Activated naive CD8-positive, alpha-beta T cell treated with anti-CD3 and anti-CD28 coated beads, Interleukin-2, amount 50 U/mL, for 24 hours (primary cell): ENCODE results near the gene SLC6A5.

Source experiments
- ATAC-seq: fragments of 150-1000 bp; cut with Tn5 transposase; one replicate; pipeline ENCODE4 v1.10.0; 2021
- DNase-seq: peaks from one replicate; pipeline ENCODE4 v3.0.0; 2021
- H3K27ac Mint-ChIP-seq: one replicate; pipeline ENCODE4 v1.8.0; 2021; ENCODE audit warnings: mild to moderate bottlenecking, mixed read lengths
- H3K27me3 Mint-ChIP-seq: one replicate; pipeline ENCODE4 v1.8.0; 2021; ENCODE audit warnings: mixed read lengths
- H3K36me3 Mint-ChIP-seq: one replicate; pipeline ENCODE4 v1.8.0; 2021; ENCODE audit warnings: low read depth, mixed read lengths
- H3K4me1 Mint-ChIP-seq: one replicate; pipeline ENCODE4 v1.8.0; 2021; ENCODE audit warnings: mixed read lengths
- H3K4me3 Mint-ChIP-seq: one replicate; pipeline ENCODE4 v1.8.0; 2021; ENCODE audit warnings: mild to moderate bottlenecking, moderate library complexity, mixed read lengths
- H3K9me3 Mint-ChIP-seq: one replicate; pipeline ENCODE4 v1.8.0; 2021; ENCODE audit warnings: mixed read lengths

The SLC6A5 gene

GRCh38 chr11:20623252-20623651 lies 23.8 kb downstream of the SLC6A5 start:
- Mint-ChIP-seq H3K4me3 (no peak overlapping the region), H3K9me3 (no peaks in the 10 kb centered on the region), H3K27me3 (peaks cover 11% of the 10 kb centered on the region), H3K27ac (no peak overlapping the region), H3K4me1 (no peaks in the 10 kb centered on the region), H3K36me3 (no peaks in the 10 kb centered on the region)
- ATAC-seq (no peak), DNase-seq (no peak)

- DNase-seq = no peak
- Mint-ChIP-seq H3K27ac (no peak overlapping the region), H3K36me3 (no peaks in the 10 kb centered on the region), H3K4me3 (no peak overlapping the region), H3K9me3 (no peaks in the 10 kb centered on the region), H3K4me1 (no peaks in the 10 kb centered on the region), H3K27me3 (peaks cover 11% of the 10 kb centered on the region)
- ATAC-seq = no peak
Measured at GRCh38 chr11:20626279-20626678, 26.9 kb downstream of the SLC6A5 start.

GRCh38 chr11:20627026-20627425 lies 27.6 kb downstream of the SLC6A5 start:
- Mint-ChIP-seq H3K36me3 (no peaks in the 10 kb centered on the region), H3K4me3 (no peak overlapping the region), H3K27me3 (peaks cover 11% of the 10 kb centered on the region), H3K4me1 (no peaks in the 10 kb centered on the region), H3K27ac (no peak overlapping the region), H3K9me3 (no peaks in the 10 kb centered on the region)
- DNase-seq (no peak), ATAC-seq (no peak)

- H3K36me3 Mint-ChIP-seq = no peaks in the 10 kb centered on the region
- no peaks in the 10 kb centered on the region for H3K9me3 Mint-ChIP-seq
- H3K4me1 Mint-ChIP-seq = no peaks in the 10 kb centered on the region
- ATAC-seq (no peak), DNase-seq (no peak)
- H3K4me3 Mint-ChIP-seq = no peak overlapping the region
- H3K27me3 Mint-ChIP-seq = peaks cover 11% of the 10 kb centered on the region
- H3K27ac Mint-ChIP-seq = no peak overlapping the region
Measured at GRCh38 chr11:20627701-20628100, 28.3 kb downstream of the SLC6A5 start.

- Mint-ChIP-seq H3K4me3 (no peak overlapping the region), H3K27ac (no peak overlapping the region), H3K9me3 (no peaks in the 10 kb centered on the region), H3K36me3 (no peaks in the 10 kb centered on the region), H3K4me1 (no peaks in the 10 kb centered on the region), H3K27me3 (peaks cover 4% of the 10 kb centered on the region)
- no peak for ATAC-seq
- no peak for DNase-seq
Measured at GRCh38 chr11:20631519-20632168, 32.2 kb downstream of the SLC6A5 start.

GRCh38 chr11:20632169-20632532 lies 32.7 kb downstream of the SLC6A5 start:
- ATAC-seq = no peak
- Mint-ChIP-seq H3K27ac (no peak overlapping the region), H3K4me3 (no peak overlapping the region), H3K27me3 (peaks cover 4% of the 10 kb centered on the region), H3K36me3 (no peaks in the 10 kb centered on the region), H3K4me1 (no peaks in the 10 kb centered on the region), H3K9me3 (no peaks in the 10 kb centered on the region)
- DNase-seq = no peak

- no peak overlapping the region for H3K4me3 Mint-ChIP-seq
- no peaks in the 10 kb centered on the region for H3K9me3 Mint-ChIP-seq
- no peak for ATAC-seq
- H3K36me3 Mint-ChIP-seq = no peaks in the 10 kb centered on the region
- no peaks in the 10 kb centered on the region for H3K4me1 Mint-ChIP-seq
- H3K27me3 Mint-ChIP-seq = peaks cover 7% of the 10 kb centered on the region
- H3K27ac Mint-ChIP-seq = no peak overlapping the region
- no peak for DNase-seq
Measured at GRCh38 chr11:20634044-20634443, 34.6 kb downstream of the SLC6A5 start.

- no peak overlapping the region for H3K4me3 Mint-ChIP-seq
- H3K36me3 Mint-ChIP-seq = no peaks in the 10 kb centered on the region
- DNase-seq (no peak), ATAC-seq (no peak)
- H3K27ac Mint-ChIP-seq = no peak overlapping the region
- H3K4me1 Mint-ChIP-seq = no peaks in the 10 kb centered on the region
- H3K9me3 Mint-ChIP-seq = no peaks in the 10 kb centered on the region
- H3K27me3 Mint-ChIP-seq = peaks cover 7% of the 10 kb centered on the region
Measured at GRCh38 chr11:20634781-20635180, 35.4 kb downstream of the SLC6A5 start.

GRCh38 chr11:20638074-20638473 lies 38.7 kb downstream of the SLC6A5 start:
- Mint-ChIP-seq H3K4me3 (no peak overlapping the region), H3K27ac (no peak overlapping the region), H3K36me3 (no peaks in the 10 kb centered on the region), H3K4me1 (no peaks in the 10 kb centered on the region), H3K27me3 (peaks cover 10% of the 10 kb centered on the region), H3K9me3 (no peaks in the 10 kb centered on the region)
- no peak for DNase-seq
- ATAC-seq = no peak

- H3K27me3 Mint-ChIP-seq = peaks cover 10% of the 10 kb centered on the region
Measured at GRCh38 chr11:20639688-20640087, 40.3 kb downstream of the SLC6A5 start.

GRCh38 chr11:20640401-20640800 lies 41.0 kb downstream of the SLC6A5 start:
- Mint-ChIP-seq H3K9me3 (no peaks in the 10 kb centered on the region), H3K4me3 (no peak overlapping the region), H3K4me1 (no peaks in the 10 kb centered on the region), H3K36me3 (no peaks in the 10 kb centered on the region), H3K27me3 (peaks cover 11% of the 10 kb centered on the region), H3K27ac (no peak overlapping the region)
- ATAC-seq (no peak), DNase-seq (no peak)

More at GRCh38 chr11:20639688-20640087, 40.3 kb downstream of the SLC6A5 start:
- Mint-ChIP-seq H3K9me3 (no peaks in the 10 kb centered on the region), H3K27ac (no peak overlapping the region), H3K4me3 (no peak overlapping the region), H3K36me3 (no peaks in the 10 kb centered on the region), H3K4me1 (no peaks in the 10 kb centered on the region)
- DNase-seq (no peak), ATAC-seq (no peak)

- no peak for ATAC-seq
- no peak for DNase-seq
- H3K9me3 Mint-ChIP-seq = no peaks in the 10 kb centered on the region
- no peak overlapping the region for H3K27ac Mint-ChIP-seq
- no peaks in the 10 kb centered on the region for H3K36me3 Mint-ChIP-seq
- H3K4me1 Mint-ChIP-seq = no peaks in the 10 kb centered on the region
- H3K27me3 Mint-ChIP-seq = peaks cover 12% of the 10 kb centered on the region
- H3K4me3 Mint-ChIP-seq = no peak overlapping the region
Measured at GRCh38 chr11:20644360-20644759, 45.0 kb downstream of the SLC6A5 start.

GRCh38 chr11:20647976-20648565 lies 48.7 kb downstream of the SLC6A5 start:
- peak; percentile 44 for DNase-seq
- H3K36me3 Mint-ChIP-seq = no peaks in the 10 kb centered on the region
- H3K4me1 Mint-ChIP-seq = no peaks in the 10 kb centered on the region
- no peak for ATAC-seq
- H3K4me3 Mint-ChIP-seq = no peak overlapping the region
- H3K9me3 Mint-ChIP-seq = no peaks in the 10 kb centered on the region
- peaks cover 8% of the 10 kb centered on the region for H3K27me3 Mint-ChIP-seq
- H3K27ac Mint-ChIP-seq = no peak overlapping the region

GRCh38 chr11:20652150-20652806 lies 52.9 kb downstream of the SLC6A5 start:
- no peak overlapping the region for H3K27ac Mint-ChIP-seq
- H3K9me3 Mint-ChIP-seq = no peaks in the 10 kb centered on the region
- H3K36me3 Mint-ChIP-seq = no peaks in the 10 kb centered on the region
- no peak overlapping the region for H3K4me3 Mint-ChIP-seq
- DNase-seq (no peak), ATAC-seq (no peak)
- H3K27me3 Mint-ChIP-seq = peaks cover 11% of the 10 kb centered on the region
- no peaks in the 10 kb centered on the region for H3K4me1 Mint-ChIP-seq

- no peak overlapping the region for H3K4me3 Mint-ChIP-seq
- no peaks in the 10 kb centered on the region for H3K4me1 Mint-ChIP-seq
- no peak overlapping the region for H3K27ac Mint-ChIP-seq
- no peaks in the 10 kb centered on the region for H3K36me3 Mint-ChIP-seq
- H3K27me3 Mint-ChIP-seq = peaks cover 10% of the 10 kb centered on the region
- ATAC-seq (no peak), DNase-seq (no peak)
- H3K9me3 Mint-ChIP-seq = no peaks in the 10 kb centered on the region
Measured at GRCh38 chr11:20654038-20654437, 54.6 kb downstream of the SLC6A5 start.
